ENCODE measurements around the gene TPM1.

TPM1 gene

DNA sequence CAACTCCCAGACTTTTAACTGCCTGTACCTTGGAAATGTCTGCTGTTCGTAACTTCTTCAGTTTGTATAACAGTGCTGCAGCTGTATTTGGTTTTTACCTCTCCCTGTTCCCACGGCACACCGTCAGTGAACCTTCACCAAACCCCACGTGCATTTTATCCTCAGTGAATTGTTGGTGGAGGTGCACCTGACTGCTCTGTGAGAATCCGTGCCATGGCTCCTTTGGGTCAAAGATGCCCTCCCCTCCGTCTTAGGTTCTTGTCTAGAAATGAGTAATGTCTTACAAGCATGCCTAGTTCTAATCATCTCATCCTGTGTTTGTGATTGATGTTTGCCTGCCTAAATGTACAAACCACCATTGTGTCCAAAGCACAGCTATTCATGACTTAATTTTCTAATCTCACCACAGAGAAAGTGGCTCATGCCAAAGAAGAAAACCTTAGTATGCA, 28.2 kb downstream of the TPM1 start:
- peaks cover 66% of the 10 kb centered on the region for H3K36me3 ChIP-seq (ENCODE audit: insufficient read depth, low read length)
- H3K4me1 ChIP-seq (ENCODE audit: insufficient read depth, low read length), result peaks cover 18% of the 10 kb centered on the region
- no peak overlapping the region for H3K27ac ChIP-seq (ENCODE audit: low read depth, low read length)
- WGBS, result 98% methylated on average over 6 of the region's 6 CpGs
- no peaks in the 10 kb centered on the region for H3K9me3 ChIP-seq (ENCODE audit: insufficient read depth, low read depth, low read length)
- H3K27me3 ChIP-seq (ENCODE audit: insufficient read depth, low read length), result no peaks in the 10 kb centered on the region
- H3K4me3 ChIP-seq (ENCODE audit: low read length), result no peak overlapping the region
- H3K9ac ChIP-seq (ENCODE audit: low read depth, low read length), result no peak overlapping the region

DNA sequence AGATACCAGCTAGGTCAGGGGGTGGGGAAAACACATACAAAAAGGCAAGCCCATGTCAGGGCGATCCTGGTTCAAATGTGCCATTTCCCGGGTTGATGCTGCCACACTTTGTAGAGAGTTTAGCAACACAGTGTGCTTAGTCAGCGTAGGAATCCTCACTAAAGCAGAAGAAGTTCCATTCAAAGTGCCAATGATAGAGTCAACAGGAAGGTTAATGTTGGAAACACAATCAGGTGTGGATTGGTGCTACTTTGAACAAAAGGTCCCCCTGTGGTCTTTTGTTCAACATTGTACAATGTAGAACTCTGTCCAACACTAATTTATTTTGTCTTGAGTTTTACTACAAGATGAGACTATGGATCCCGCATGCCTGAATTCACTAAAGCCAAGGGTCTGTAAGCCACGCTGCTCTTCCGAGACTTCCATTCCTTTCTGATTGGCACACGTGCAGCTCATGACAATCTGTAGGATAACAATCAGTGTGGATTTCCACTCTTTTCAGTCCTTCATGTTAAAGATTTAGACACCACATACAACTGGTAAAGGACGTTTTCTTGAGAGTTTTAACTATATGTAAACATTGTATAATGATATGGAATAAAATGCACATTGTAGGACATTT, 28.9 kb downstream of the TPM1 start:
- Histone ChIP-seq H3K9ac (ENCODE audit: low read depth, low read length) (no peak overlapping the region), H3K27me3 (ENCODE audit: insufficient read depth, low read length) (no peaks in the 10 kb centered on the region), H3K27ac (ENCODE audit: low read depth, low read length) (0 out of 2 replicates have a peak overlapping the region, but pooled peaks have one; percentile 25), H3K36me3 (ENCODE audit: insufficient read depth, low read length) (peaks cover 59% of the 10 kb centered on the region), H3K9me3 (ENCODE audit: insufficient read depth, low read depth, low read length) (no peaks in the 10 kb centered on the region), H3K4me3 (ENCODE audit: low read length) (no peak overlapping the region), H3K4me1 (ENCODE audit: insufficient read depth, low read length) (peaks cover 24% of the 10 kb centered on the region)
- WGBS, result 78% methylated on average over 7 of the region's 8 CpGs

DNA sequence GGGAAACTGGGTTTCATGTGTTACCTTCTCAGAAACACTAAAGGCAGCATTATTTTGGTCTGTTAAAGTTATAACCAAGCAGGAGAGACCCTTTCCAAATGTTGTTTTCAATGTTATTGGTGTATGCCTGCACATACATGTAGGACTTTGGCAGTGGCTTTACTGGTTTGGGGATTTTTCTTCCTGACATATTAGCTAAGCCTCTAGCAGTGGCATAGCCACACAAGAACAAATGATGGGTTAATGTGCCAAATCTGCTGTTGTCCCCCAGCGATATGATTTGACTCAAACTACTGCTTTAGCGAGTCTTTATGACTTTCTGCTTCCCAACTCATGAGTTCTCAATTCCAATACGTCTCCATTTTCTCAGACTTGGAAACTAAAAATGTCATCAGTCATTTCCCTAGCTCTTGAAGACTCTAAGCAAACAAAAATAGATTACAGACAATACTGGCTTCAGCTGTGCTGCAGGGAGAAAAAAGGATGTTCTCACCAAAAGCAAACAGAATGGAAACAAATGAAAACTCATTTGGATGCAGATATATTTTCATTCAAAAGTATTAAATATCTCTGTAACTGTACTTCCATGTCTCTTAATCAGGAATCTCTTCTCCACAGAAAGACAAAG, 29.6 kb downstream of the TPM1 start:
- no peaks in the 10 kb centered on the region for H3K9me3 ChIP-seq (ENCODE audit: insufficient read depth, low read depth, low read length)
- H3K27me3 ChIP-seq (ENCODE audit: insufficient read depth, low read length), result no peaks in the 10 kb centered on the region
- H3K9ac ChIP-seq (ENCODE audit: low read depth, low read length), result no peak overlapping the region
- WGBS, result 86% methylated on average over 3 of the region's 3 CpGs
- peaks cover 52% of the 10 kb centered on the region for H3K36me3 ChIP-seq (ENCODE audit: insufficient read depth, low read length)
- H3K27ac ChIP-seq (ENCODE audit: low read depth, low read length), result no peak overlapping the region
- H3K4me3 ChIP-seq (ENCODE audit: low read length), result no peak overlapping the region
- peaks cover 32% of the 10 kb centered on the region for H3K4me1 ChIP-seq (ENCODE audit: insufficient read depth, low read length)

DNA sequence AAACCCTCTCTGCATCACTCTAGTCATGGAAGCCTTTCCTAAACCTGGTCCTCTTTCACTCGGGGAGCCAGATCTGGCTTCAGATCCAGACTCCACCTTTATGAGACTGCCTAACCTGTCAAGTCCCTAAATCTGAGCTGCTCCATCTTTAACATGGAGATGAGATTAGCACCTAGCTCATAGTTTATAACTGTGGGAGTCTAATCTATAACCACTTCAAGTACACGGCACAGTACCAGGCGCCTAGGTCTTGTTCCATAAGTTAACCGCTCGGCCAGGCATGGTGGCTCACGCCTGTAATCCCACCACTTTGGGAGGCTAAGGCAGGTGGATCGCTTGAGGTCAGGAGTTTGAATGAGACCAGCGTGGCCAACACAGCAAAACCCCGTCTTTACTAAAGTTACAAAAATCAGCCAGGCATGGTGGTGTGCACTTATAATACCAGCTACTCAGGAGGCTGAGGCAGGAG, 30.3 kb downstream of the TPM1 start:
- Histone ChIP-seq H3K27ac (ENCODE audit: low read depth, low read length) (0 out of 2 replicates have a peak overlapping the region, but pooled peaks have one; percentile 1), H3K4me3 (ENCODE audit: low read length) (no peak overlapping the region), H3K36me3 (ENCODE audit: insufficient read depth, low read length) (peaks cover 45% of the 10 kb centered on the region), H3K9ac (ENCODE audit: low read depth, low read length) (no peak overlapping the region), H3K9me3 (ENCODE audit: insufficient read depth, low read depth, low read length) (no peaks in the 10 kb centered on the region), H3K27me3 (ENCODE audit: insufficient read depth, low read length) (no peaks in the 10 kb centered on the region), H3K4me1 (ENCODE audit: insufficient read depth, low read length) (peaks cover 39% of the 10 kb centered on the region)
- 91% methylated on average over 9 of the region's 9 CpGs for WGBS

DNA sequence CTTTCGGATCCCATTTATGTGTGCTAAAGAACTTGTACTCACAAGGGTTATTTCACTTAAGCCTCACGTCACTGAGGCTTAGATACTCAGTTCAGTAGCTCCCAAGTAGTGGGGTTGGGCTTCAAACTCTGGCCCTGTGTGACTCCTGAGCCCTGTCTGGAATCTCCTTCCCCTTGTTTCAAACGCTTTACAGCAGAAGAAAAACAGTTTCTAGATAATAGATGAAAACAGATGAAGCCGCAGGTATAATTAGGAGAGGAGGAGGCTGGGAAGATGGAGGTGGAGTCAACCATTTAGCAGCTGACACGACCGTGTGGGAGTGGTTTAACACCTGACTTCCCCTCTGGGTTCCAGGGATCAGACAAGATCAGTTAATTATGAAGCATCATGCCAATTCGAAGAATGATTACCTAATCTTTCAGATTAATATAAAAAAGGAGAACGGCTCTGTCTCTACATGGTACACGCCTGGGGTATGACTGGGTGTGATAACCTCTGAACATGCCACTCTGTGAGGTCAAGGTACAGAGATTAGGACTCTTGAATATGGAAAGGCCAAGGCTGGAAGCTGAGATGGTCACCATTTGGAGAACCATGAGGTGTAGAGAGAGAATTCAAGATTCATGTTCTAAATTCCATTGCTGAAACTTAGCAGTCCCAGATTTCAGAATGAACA, 31.1 kb downstream of the TPM1 start:
- Histone ChIP-seq H3K27ac (ENCODE audit: low read depth, low read length) (no peak overlapping the region), H3K27me3 (ENCODE audit: insufficient read depth, low read length) (no peaks in the 10 kb centered on the region), H3K9me3 (ENCODE audit: insufficient read depth, low read depth, low read length) (no peaks in the 10 kb centered on the region), H3K9ac (ENCODE audit: low read depth, low read length) (no peak overlapping the region), H3K4me3 (ENCODE audit: low read length) (no peak overlapping the region), H3K36me3 (ENCODE audit: insufficient read depth, low read length) (peaks cover 37% of the 10 kb centered on the region), H3K4me1 (ENCODE audit: insufficient read depth, low read length) (peaks cover 47% of the 10 kb centered on the region)
- 85% methylated on average over 9 of the region's 9 CpGs for WGBS

DNA sequence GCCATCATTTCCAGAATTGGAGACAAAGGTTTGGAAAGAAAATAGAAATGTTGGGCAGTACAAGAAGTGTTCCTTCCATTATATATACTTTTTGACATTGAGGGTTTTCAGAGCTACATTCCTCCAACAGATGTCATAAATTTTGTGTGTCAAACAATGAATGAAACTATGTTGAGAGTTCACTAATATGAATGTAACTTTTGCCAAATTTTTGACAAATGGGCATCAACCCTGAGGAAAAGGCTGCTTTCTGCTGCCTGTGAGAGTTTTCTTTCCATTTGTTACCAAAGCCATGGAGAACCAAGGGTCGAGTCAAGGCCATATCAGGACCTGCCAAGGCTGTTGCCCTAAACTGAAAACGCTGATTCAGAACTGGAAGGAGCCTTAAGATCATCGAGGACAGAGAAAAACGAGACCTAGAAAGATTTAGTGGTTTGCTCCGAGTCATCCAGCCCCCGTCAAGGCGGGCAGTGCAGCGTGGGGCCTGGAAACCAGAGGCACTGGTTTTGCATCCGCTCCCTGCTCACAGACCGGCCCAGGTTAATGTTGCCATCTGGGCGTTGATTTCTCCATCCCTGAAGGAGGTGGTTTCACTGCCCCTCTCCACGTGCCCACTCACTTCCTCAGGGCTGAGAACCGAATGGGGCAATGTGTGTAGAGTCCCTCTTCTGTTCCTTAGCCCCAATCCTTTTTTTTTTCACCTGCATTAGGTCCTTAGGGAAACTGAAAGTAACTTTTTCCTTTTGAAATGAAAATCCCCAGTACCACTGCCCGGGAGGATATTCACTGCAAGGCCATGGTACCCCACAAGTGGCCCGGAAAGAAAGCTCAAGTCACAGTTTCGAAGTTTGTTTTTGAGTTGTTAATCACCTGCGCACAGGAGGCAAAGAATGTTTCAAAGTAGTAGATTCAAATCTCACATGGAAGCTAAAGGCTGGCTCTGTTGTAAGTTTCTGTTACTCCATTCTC, 32.8 kb downstream of the TPM1 start:
- WGBS, result 56% methylated on average over 17 of the region's 17 CpGs
- Histone ChIP-seq H3K9ac (ENCODE audit: low read depth, low read length) (peak overlapping the region; percentile 51), H3K9me3 (ENCODE audit: insufficient read depth, low read depth, low read length) (no peaks in the 10 kb centered on the region), H3K36me3 (ENCODE audit: insufficient read depth, low read length) (peaks cover 24% of the 10 kb centered on the region), H3K27me3 (ENCODE audit: insufficient read depth, low read length) (no peaks in the 10 kb centered on the region), H3K4me3 (ENCODE audit: low read length) (no peak overlapping the region), H3K4me1 (ENCODE audit: insufficient read depth, low read length) (peaks cover 58% of the 10 kb centered on the region), H3K27ac (ENCODE audit: low read depth, low read length) (peak overlapping the region; percentile 91)

DNA sequence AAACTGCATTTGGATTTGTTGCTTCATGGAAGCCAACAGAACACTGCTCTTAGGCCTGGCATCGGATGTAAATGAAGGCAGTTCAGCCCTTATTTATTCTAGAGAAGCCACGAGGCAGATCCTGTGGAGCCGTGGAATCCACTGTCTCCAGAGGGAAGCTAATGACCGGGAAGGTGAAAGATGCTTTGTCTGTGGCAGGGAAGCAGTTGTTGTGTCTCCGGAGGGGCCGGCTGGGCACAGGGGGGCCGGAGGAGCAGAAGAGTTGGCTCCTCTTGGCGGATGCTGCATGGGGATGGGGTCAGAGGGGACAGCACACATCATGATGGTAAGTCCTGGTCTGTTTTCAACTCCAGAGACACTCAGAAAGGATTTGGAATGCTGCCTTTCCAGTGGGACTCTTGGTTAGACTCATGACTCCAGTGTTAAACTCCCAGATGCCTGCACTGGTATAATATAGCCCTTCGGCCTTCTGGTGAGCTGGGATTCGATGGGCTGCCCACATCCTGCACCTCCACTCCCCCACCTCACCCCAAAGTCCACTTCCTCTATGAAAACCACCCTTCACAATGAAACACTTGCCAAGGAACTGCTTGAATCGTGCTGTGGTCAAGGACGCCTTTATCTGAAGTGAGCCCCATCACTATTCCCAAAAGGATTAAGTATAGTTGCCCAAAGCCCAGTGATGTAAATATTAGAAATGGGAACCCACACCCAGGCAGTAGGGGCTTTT, 33.6 kb downstream of the TPM1 start:
- Histone ChIP-seq H3K9me3 (ENCODE audit: insufficient read depth, low read depth, low read length) (no peaks in the 10 kb centered on the region), H3K4me1 (ENCODE audit: insufficient read depth, low read length) (peaks cover 65% of the 10 kb centered on the region), H3K9ac (ENCODE audit: low read depth, low read length) (peak overlapping the region; percentile 51), H3K36me3 (ENCODE audit: insufficient read depth, low read length) (peaks cover 15% of the 10 kb centered on the region), H3K27ac (ENCODE audit: low read depth, low read length) (peak overlapping the region; percentile 91), H3K4me3 (ENCODE audit: low read length) (0 out of 2 replicates have a peak overlapping the region, but pooled peaks have one; percentile 1), H3K27me3 (ENCODE audit: insufficient read depth, low read length) (no peaks in the 10 kb centered on the region)
- 45% methylated on average over 12 of the region's 12 CpGs for WGBS

DNA sequence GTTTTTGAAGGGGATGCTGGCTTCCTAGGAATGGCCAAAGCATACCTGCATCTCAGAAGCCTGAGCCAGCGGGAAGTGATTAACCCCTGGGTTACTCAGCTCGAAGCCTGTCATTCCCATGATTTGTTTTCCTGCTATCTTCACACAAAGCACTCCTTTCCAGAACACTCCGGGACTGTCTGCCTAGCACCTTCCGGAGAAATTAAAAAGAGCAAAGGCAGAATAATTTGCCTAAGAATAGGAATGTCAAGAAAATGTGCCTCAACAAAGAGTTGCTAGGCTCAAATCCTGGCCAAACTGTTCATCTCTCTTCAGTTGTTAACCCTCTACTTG, 34.1 kb downstream of the TPM1 start:
- Histone ChIP-seq H3K27ac (ENCODE audit: low read depth, low read length) (peak overlapping the region; percentile 91), H3K4me1 (ENCODE audit: insufficient read depth, low read length) (peaks cover 67% of the 10 kb centered on the region), H3K27me3 (ENCODE audit: insufficient read depth, low read length) (no peaks in the 10 kb centered on the region), H3K36me3 (ENCODE audit: insufficient read depth, low read length) (peaks cover 10% of the 10 kb centered on the region), H3K4me3 (ENCODE audit: low read length) (peak overlapping the region; percentile 10; the same call in 1 of the 2 replicates), H3K9me3 (ENCODE audit: insufficient read depth, low read depth, low read length) (no peaks in the 10 kb centered on the region), H3K9ac (ENCODE audit: low read depth, low read length) (peak overlapping the region; percentile 51; the same call in 1 of the 2 replicates)
- WGBS, result 16% methylated on average over 4 of the region's 4 CpGs

DNA sequence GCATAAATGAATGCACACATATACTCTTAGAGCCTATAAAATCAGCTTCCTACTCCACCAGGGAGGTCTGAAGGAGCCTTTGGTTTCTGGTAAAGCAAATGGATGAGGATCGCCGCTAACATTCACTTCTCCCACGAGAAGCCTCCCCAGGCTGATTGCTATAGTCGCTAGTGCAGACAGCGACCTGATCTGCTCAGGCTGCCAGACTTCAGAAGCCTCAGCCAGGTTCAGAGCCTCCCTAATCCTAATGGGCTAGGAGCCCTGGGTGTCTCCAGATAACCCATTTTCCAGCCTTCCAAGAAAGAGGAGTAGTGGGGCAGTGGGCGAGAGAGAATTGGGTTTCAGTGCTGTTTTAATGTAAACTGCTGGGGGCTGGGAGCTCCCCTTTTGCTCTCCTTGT, 35.4 kb downstream of the TPM1 start:
- H3K9ac ChIP-seq (ENCODE audit: low read depth, low read length), result peak overlapping the region; percentile 51; the same call in 1 of the 2 replicates
- WGBS, result 24% methylated on average over 5 of the region's 6 CpGs
- no peaks in the 10 kb centered on the region for H3K9me3 ChIP-seq (ENCODE audit: insufficient read depth, low read depth, low read length)
- peak overlapping the region; percentile 91 for H3K27ac ChIP-seq (ENCODE audit: low read depth, low read length)
- peaks cover 80% of the 10 kb centered on the region for H3K4me1 ChIP-seq (ENCODE audit: insufficient read depth, low read length)
- H3K36me3 ChIP-seq (ENCODE audit: insufficient read depth, low read length), result no peaks in the 10 kb centered on the region
- no peak overlapping the region for H3K4me3 ChIP-seq (ENCODE audit: low read length)
- H3K27me3 ChIP-seq (ENCODE audit: insufficient read depth, low read length), result no peaks in the 10 kb centered on the region

DNA sequence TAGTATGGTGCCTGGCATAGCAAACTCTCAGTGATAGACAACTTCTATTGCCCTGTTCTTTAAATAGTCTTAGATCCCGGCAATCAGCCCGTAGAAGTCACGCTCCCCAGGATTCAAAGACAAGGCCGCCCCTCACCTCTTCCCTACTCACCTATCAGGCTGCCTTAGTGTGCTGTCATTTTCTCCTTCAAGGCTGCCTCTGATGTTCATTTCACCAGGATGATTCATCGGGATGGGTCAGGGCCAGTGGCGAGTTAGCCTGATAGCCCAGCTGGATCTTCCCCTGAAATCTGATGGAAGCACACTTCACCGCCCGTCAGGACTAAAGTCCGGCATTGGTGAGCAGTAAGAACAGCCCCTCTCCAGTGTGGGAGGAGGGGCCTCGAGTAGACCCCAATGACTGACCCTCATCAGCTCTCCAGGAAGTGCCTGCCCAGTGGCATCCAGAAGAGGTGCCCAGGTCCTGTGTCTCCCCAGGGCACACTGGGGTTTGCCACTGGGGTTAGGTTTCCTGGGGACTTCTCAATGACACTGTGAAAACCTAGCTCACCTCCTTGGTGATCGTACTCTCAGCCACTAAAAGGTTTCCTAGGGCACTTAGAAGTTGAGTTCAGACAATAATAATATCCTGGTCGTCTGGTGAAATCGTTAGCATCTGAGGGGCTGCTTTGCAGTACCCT, 37.5 kb downstream of the TPM1 start:
- WGBS, result 81% methylated on average over 13 of the region's 13 CpGs
- Histone ChIP-seq H3K9me3 (ENCODE audit: insufficient read depth, low read depth, low read length) (no peaks in the 10 kb centered on the region), H3K36me3 (ENCODE audit: insufficient read depth, low read length) (no peaks in the 10 kb centered on the region), H3K27ac (ENCODE audit: low read depth, low read length) (0 out of 2 replicates have a peak overlapping the region, but pooled peaks have one; percentile 0), H3K9ac (ENCODE audit: low read depth, low read length) (0 out of 2 replicates have a peak overlapping the region, but pooled peaks have one; percentile 15), H3K4me1 (ENCODE audit: insufficient read depth, low read length) (peaks cover 75% of the 10 kb centered on the region), H3K4me3 (ENCODE audit: low read length) (no peak overlapping the region), H3K27me3 (ENCODE audit: insufficient read depth, low read length) (no peaks in the 10 kb centered on the region)

Measured in HUES64 (cell line).